Astrocyte (in vitro differentiated cells and primary cell): ENCODE data around the gene ZSCAN1. TPM values are rescaled to one million over a fixed set of nuclear protein-coding genes. Genes with fewer than 3 reads are reported as not detected.

Source experiments
- DNase-seq: peaks from one replicate; pipeline ENCODE4 v3.0.0-alpha.2; 2010; ENCODE audit warnings: low read depth
- FAIRE-seq: peaks from 2 replicates; lab custom pipeline; 2011; peaks lifted over from hg19 to GRCh38; lab: Jason Lieb, UNC
- H2AFZ ChIP-seq: 2 replicates; pipeline ENCODE4 v1.6.0; 2012; ENCODE audit warnings: low read depth, low read length, inconsistent platforms
- H3K27ac ChIP-seq: 2 replicates; pipeline ENCODE4 v1.5.1; 2011; ENCODE audit warnings: low read depth, low read length, inconsistent platforms
- H3K27me3 ChIP-seq: 2 replicates; pipeline ENCODE4 v1.6.0; 2011; ENCODE audit warnings: low read length, inconsistent platforms; ENCODE audit not compliant: insufficient read depth
- H3K36me3 ChIP-seq: 2 replicates; pipeline ENCODE4 v1.5.1; 2011; ENCODE audit warnings: low read length, inconsistent platforms; ENCODE audit not compliant: insufficient read depth
- H3K4me1 ChIP-seq: 2 replicates; pipeline ENCODE4 v1.5.1; 2011; ENCODE audit warnings: low read length, inconsistent platforms; ENCODE audit not compliant: insufficient read depth
- H3K4me2 ChIP-seq: 2 replicates; pipeline ENCODE4 v1.6.0; 2012; ENCODE audit warnings: low read length, inconsistent platforms
- H3K4me3 ChIP-seq: 2 replicates; pipeline ENCODE4 v1.5.1; 2011; ENCODE audit warnings: low read depth, mild to moderate bottlenecking, low read length, inconsistent platforms; ENCODE audit not compliant: insufficient read depth
- H3K79me2 ChIP-seq: 2 replicates; pipeline ENCODE4 v1.6.0; 2012; ENCODE audit warnings: mild to moderate bottlenecking, low read length, inconsistent platforms; ENCODE audit not compliant: insufficient read depth
- H3K9ac ChIP-seq: 2 replicates; pipeline ENCODE4 v1.6.0; 2012; ENCODE audit warnings: mild to moderate bottlenecking, low read length, inconsistent platforms
- H3K9me3 ChIP-seq: 2 replicates; pipeline ENCODE4 v1.5.1; 2012; ENCODE audit warnings: low read depth, mild to moderate bottlenecking, low read length, inconsistent platforms; ENCODE audit not compliant: insufficient read depth
- H4K20me1 ChIP-seq: 2 replicates; pipeline ENCODE4 v1.6.0; 2012; ENCODE audit warnings: low read length, inconsistent platforms; ENCODE audit not compliant: insufficient read depth
- H3K27ac Mint-ChIP-seq: one replicate; pipeline ENCODE4 v1.8.0; 2021; ENCODE audit warnings: mild to moderate bottlenecking, mixed read lengths; ENCODE audit not compliant: unreplicated experiment
- H3K27me3 Mint-ChIP-seq: one replicate; pipeline ENCODE4 v1.8.0; 2021; ENCODE audit warnings: low read depth, mixed read lengths; ENCODE audit not compliant: unreplicated experiment
- H3K36me3 Mint-ChIP-seq: one replicate; pipeline ENCODE4 v1.8.0; 2021; ENCODE audit warnings: low read depth, mixed read lengths; ENCODE audit not compliant: unreplicated experiment
- H3K4me1 Mint-ChIP-seq: one replicate; pipeline ENCODE4 v1.8.0; 2021; ENCODE audit warnings: low read depth, mixed read lengths; ENCODE audit not compliant: unreplicated experiment
- H3K4me3 Mint-ChIP-seq: one replicate; pipeline ENCODE4 v1.8.0; 2021; ENCODE audit warnings: mild to moderate bottlenecking, moderate library complexity, mixed read lengths; ENCODE audit not compliant: unreplicated experiment
- H3K9me3 Mint-ChIP-seq: one replicate; pipeline ENCODE4 v1.8.0; 2021; ENCODE audit warnings: mild to moderate bottlenecking, mixed read lengths; ENCODE audit not compliant: unreplicated experiment
- CTCF ChIP-seq: IDR thresholded peaks from 2 replicates; pipeline ENCODE4 v1.5.1; 2011; ENCODE audit warnings: low read depth, mild to moderate bottlenecking, inconsistent platforms, low read length, moderate library complexity; ENCODE audit not compliant: insufficient read depth
- EZH2 ChIP-seq: IDR thresholded peaks from 2 replicates; pipeline ENCODE4 v1.6.1; 2012; ENCODE audit warnings: mild to moderate bottlenecking, low read length, inconsistent platforms; ENCODE audit not compliant: insufficient read depth
- total RNA-seq: library from RNA; stranded (reverse); gene quantifications from 2 replicates; pipeline ENCODE4 v1.2.1, GENCODE V29; 2021

The ZSCAN1 gene
- total RNA-seq, 1 donor from 2014 or later: not detected

DNA sequence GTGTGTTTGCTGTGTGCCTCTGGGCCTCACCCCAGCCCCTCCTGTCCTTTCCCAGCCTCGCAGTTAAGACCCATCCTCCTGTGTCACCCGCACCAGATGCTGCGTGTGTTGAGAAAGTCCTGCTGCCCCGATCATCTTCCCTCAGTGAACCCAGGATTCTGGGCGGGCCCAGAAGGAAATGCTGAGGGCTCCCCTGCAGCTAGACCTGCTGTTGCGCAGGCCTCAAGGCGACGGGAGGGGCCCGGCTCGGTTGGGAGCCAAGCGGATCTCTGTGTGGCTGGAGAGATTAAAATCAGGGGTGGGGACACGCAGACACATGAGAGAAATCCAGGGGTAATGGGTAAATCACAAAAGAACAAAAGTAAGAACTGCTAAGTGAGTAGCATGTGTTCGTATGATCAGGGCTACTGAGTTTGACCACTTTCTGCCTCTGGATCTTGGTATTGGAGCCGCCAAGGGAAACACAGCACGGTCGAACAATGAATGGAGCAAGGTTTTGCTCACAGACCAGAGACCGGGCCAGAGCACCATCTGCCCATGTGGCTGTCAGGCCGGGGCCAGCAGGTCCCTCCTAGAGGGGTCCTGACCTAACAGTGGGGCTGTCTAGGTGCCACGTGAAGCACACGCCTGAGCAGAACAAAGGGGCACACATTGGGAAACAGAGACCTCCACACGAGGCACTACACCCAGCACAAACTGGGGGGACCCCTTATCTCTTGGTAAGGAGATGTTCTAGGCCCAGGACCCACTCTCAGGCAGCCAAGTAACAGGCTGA, 7.1 kb downstream of the ZSCAN1 start:
- no peaks in the 10 kb centered on the region for H3K4me1 ChIP-seq
- H3K9me3 Mint-ChIP-seq: peaks cover 24% of the 10 kb centered on the region
- H4K20me1 ChIP-seq: no peaks in the 10 kb centered on the region
- no peaks in the 10 kb centered on the region for H3K4me1 Mint-ChIP-seq
- no peak overlapping the region for H3K4me3 ChIP-seq
- H3K27me3 ChIP-seq: no peaks in the 10 kb centered on the region
- no peak overlapping the region for H3K9ac ChIP-seq
- H3K4me2 ChIP-seq: no peak overlapping the region
- H3K27me3 Mint-ChIP-seq: no peaks in the 10 kb centered on the region
- no peaks in the 10 kb centered on the region for H3K36me3 Mint-ChIP-seq
- H2AFZ ChIP-seq: no peak overlapping the region
- H3K27ac ChIP-seq: no peak overlapping the region
- H3K36me3 ChIP-seq: no peaks in the 10 kb centered on the region
- FAIRE-seq: no peak
- H3K27ac Mint-ChIP-seq: no peak overlapping the region
- no peak for TF ChIP-seq CTCF
- TF ChIP-seq EZH2: no peak
- no peaks in the 10 kb centered on the region for H3K79me2 ChIP-seq
- DNase-seq: no peak
- no peak overlapping the region for H3K4me3 Mint-ChIP-seq
- peaks cover 8% of the 10 kb centered on the region for H3K9me3 ChIP-seq

DNA sequence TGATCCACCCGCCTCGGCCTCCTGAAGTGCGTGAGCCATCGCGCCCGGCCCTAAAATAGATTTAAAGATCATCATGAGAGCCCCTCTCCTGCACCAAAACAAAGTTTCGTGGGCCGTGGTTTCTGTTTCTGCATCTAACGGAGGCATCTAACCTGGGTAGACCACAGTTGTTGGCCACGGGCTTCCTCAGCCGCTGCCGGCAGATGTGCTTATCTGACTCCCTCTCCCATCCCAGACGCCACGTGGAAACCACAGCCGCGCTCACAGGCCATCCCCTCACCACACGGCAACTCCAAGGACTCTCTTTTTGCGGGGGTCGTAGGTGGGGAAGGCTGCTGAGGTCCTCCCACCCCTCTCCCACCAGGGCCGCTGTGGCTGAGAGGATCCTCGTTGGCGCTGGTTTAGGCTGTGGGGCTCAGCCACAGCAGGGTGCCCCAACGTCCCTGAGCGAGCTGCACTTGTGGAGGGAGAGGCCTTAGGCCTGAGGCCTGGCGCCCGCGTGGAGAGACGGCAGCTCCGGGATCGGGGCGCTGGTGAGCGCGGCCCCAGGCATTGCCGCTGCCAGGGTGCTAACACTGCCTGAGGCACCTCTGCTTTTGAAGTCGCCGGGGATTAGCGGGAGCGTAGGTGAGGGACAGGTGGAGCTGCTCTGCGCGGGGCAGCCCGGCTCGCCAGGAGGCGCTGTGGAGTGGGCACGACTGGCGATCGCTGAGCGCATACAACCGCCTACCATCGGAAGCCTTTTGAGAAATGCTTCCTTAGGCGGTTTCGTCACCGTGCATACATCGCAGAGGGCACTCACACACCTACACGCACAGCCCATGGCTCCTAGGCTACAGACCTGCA, 8.9 kb downstream of the ZSCAN1 start:
- Histone ChIP-seq H4K20me1 (no peaks in the 10 kb centered on the region), H3K4me1 (no peaks in the 10 kb centered on the region), H2AFZ (no peak overlapping the region), H3K4me2 (no peak overlapping the region), H3K9me3 (peaks cover 19% of the 10 kb centered on the region), H3K36me3 (no peaks in the 10 kb centered on the region), H3K27me3 (no peaks in the 10 kb centered on the region), H3K9ac (no peak overlapping the region), H3K79me2 (no peaks in the 10 kb centered on the region), H3K4me3 (no peak overlapping the region), H3K27ac (no peak overlapping the region)
- Mint-ChIP-seq H3K4me3 (no peak overlapping the region), H3K27ac (no peak overlapping the region), H3K9me3 (peaks cover 32% of the 10 kb centered on the region), H3K36me3 (peaks cover 3% of the 10 kb centered on the region), H3K27me3 (no peaks in the 10 kb centered on the region), H3K4me1 (no peaks in the 10 kb centered on the region)
- no peak for DNase-seq
- FAIRE-seq: no peak
- TF ChIP-seq CTCF (no peak), EZH2 (no peak)
